ENCODE measurements around the gene UNC5A.
A peak's percentile ranks its signal among the peaks of the same experiment; 100 is the strongest.

Gene UNC5A

GRCh38 chr5:176817841-176818377 is 7.5 kb downstream of the UNC5A start:
- TF ChIP-seq, protein P1, sequence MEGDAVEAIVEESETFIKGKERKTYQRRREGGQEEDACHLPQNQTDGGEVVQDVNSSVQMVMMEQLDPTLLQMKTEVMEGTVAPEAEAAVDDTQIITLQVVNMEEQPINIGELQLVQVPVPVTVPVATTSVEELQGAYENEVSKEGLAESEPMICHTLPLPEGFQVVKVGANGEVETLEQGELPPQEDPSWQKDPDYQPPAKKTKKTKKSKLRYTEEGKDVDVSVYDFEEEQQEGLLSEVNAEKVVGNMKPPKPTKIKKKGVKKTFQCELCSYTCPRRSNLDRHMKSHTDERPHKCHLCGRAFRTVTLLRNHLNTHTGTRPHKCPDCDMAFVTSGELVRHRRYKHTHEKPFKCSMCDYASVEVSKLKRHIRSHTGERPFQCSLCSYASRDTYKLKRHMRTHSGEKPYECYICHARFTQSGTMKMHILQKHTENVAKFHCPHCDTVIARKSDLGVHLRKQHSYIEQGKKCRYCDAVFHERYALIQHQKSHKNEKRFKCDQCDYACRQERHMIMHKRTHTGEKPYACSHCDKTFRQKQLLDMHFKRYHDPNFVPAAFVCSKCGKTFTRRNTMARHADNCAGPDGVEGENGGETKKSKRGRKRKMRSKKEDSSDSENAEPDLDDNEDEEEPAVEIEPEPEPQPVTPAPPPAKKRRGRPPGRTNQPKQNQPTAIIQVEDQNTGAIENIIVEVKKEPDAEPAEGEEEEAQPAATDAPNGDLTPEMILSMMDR (conservative IDR thresholded peaks at IDR 0.05; ENCODE audit: low read depth, low read length): peak; percentile 55
- H3K4me3 ChIP-seq (ENCODE audit: low read length): peak overlapping the region; percentile 33
- no peak for DNase-seq (ENCODE audit: low read depth)

GRCh38 chr5:176818391-176819098 is 8.2 kb downstream of the UNC5A start:
- H3K4me3 ChIP-seq (ENCODE audit: low read length): peak overlapping the region; percentile 33
- TF ChIP-seq, protein P1 (conservative IDR thresholded peaks at IDR 0.05; ENCODE audit: low read depth, low read length): no peak
- no peak for DNase-seq (ENCODE audit: low read depth)

DNA sequence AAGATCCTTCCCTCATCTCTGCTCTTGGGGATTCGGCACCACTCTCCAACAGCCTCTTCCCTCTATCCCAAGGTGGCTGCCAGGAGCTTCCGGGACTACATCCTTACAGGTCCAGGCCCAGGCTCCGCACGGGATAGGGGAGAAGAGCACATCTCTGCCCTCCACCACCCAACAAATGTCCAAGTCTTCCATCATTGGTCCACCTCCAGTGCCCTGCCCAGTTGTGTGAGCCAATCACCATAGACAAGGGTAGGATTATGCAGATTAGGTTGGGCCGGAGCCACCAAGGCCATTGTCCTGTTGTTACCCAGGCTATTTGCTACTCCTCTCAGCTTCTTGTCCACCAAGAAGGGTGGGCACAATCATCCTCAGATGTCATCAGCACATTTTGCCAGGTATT is 9.1 kb downstream of the UNC5A start:
- no peak for DNase-seq (ENCODE audit: low read depth)
- H3K4me3 ChIP-seq (ENCODE audit: low read length): no peak overlapping the region
- TF ChIP-seq, protein P1 (conservative IDR thresholded peaks at IDR 0.05; ENCODE audit: low read depth, low read length): no peak

GRCh38 chr5:176820937-176821336 is 10.6 kb downstream of the UNC5A start:
- TF ChIP-seq, protein P1 (conservative IDR thresholded peaks at IDR 0.05; ENCODE audit: low read depth, low read length): no peak
- no peak overlapping the region for H3K4me3 ChIP-seq (ENCODE audit: low read length)

GRCh38 chr5:176821441-176821840 is 11.1 kb downstream of the UNC5A start:
- TF ChIP-seq, protein P1 (conservative IDR thresholded peaks at IDR 0.05; ENCODE audit: low read depth, low read length): no peak
- no peak overlapping the region for H3K4me3 ChIP-seq (ENCODE audit: low read length)
- DNase-seq (ENCODE audit: low read depth): no peak

More at GRCh38 chr5:176820937-176821336, 10.6 kb downstream of the UNC5A start:
- DNase-seq (ENCODE audit: low read depth): no peak

DNA sequence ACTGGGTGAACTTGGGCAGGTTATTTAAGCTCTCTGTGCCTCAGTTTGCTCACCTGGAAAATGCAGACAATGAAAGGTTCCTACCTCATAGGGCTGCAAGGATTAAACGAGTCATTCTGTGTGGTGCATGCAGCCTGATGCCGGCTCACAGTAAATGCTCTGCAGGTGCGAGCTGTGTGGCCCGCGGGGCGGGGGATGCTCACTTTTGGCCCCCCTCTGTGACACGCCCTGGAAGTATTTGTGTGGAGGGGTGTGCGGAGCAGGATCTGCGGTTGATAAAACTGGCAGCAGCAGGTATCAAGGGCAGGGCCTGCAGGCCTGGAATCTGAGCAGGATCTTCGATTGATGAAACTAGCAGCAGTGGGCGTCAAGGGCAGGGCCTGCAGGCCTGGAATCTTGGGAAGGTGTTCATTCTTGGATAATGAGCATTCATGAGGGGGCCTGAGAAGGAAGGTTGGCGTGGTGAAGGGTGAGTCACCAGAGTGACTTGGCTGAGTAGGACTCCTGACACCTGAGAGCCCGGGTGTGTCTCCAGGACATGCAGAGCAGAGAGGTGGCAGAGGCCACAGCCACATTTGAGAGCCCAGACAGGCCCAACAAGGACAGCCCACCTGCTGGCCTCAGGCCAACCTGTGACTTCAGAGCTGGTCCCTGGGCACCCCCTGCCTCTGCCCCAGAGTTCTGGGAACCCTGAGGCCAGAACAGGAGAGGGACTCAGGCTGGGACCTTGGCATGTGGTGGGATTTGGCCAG is 11.9 kb downstream of the UNC5A start:
- no peak overlapping the region for H3K4me3 ChIP-seq (ENCODE audit: low read length)
- DNase-seq (ENCODE audit: low read depth): no peak
- TF ChIP-seq, protein P1 (conservative IDR thresholded peaks at IDR 0.05; ENCODE audit: low read depth, low read length): no peak
